ENCODE measurements around the gene NR1H4.
"Not testable (repeated sequence)": the region's sequence is repeated elsewhere in the genome, so short reads cannot be mapped to it uniquely, and the experiment has no call there.

Gene NR1H4

DNA sequence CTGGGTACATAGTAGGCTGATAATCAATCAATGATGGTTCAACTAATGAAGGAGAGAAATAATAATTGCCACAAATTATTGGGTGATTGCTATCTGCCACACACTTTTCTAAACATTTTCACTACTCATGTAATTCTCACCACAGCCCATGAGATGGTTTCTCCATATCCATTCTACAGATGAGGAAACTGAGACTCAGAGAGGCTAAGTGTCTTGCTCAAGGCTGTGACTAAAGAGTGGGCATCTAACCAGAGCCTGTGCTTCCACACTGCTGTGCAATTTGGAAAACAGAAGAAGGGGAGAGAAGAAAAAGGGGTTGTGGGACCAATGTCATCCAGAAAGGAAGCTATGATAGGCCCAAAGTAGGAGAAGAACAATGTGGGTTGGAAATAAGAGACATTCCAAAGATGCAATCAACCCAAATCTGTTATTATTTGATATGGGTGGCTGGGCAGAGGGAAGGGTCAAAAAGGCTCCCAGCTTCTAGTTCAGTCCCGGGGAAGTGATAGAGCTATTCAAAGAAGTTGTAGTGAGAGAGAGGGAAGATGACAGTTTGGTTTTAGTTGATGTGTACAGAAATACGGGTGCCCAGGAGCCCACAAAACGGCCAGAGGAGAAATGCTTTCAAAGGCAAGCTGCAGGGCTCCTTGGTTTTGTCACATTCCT lies 483 bp upstream of the NR1H4 start:
- DNase-seq, result no peak

DNA sequence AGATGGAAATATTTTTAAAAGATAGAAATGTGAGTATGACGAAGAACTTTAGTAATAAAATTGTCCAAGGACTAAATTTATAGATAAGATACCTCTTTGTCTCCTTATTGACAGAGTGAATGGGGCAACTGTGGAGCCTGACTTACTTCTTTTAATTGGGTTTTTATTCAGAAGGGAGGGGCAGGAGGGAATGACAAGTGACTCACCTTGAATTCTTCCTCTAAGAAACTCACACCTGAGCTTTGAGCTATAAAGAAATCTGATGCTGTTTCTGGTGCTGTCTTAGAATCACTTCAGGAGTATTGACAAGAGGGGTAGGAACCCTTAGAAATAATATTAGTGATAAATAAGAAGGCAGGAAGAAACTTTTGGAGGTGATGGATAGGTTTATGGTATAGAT lies 951 bp downstream of the NR1H4 start:
- DNase-seq, result no peak

DNA sequence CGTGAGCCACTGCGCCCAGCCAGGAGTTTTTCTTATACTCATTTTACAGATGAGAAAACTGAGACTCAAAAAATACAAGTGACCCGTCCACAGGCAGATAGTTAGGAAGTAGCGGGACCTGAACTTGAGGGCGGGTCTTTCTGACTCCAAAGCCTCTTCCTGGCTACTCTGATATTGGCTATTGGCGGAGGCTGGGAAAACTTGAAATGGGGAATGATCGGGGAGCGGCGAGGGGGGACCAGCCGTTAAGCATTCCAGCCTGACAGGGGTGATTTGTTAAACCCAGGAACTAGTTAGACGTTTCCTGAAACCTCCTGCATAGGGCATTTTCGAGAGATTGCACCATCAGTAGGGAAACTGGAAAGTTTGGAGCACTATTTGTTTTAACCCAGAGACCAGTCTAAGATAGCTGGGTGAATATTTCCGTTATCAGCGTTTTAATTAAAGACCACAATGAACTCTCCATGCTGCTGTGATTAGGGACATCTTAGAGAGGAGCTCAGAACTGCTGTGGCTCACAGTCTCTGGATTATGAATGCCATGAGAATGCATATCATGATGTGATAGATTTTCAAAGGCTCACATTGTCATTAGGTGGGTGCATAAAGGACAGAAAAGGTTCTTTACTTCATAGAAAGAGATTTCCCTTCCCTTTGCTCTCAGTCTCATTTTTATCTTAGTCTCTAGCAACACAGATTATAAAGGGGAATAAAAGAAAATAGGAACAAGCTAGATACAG lies 2.5 kb downstream of the NR1H4 start:
- DNase-seq, result no peak

DNA sequence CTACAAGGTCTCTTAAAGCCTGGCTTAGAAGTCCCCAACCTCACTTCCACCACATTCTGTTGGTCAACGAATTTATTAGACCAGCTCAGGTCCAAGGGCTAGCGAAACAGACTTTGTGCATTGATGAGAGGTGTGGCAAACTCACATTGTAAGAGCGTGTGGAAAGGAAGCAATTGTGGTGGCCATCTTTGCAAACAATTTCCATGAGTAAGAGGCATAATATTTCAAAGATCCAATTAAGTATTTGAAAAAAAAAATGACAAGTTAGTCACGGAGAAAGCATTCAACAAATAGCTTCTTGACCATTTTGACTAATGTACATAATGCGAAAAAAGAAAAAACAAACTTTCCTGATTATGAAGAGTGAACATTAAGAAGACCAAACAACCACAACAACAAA lies 7.4 kb downstream of the NR1H4 start:
- no peak for DNase-seq

DNA sequence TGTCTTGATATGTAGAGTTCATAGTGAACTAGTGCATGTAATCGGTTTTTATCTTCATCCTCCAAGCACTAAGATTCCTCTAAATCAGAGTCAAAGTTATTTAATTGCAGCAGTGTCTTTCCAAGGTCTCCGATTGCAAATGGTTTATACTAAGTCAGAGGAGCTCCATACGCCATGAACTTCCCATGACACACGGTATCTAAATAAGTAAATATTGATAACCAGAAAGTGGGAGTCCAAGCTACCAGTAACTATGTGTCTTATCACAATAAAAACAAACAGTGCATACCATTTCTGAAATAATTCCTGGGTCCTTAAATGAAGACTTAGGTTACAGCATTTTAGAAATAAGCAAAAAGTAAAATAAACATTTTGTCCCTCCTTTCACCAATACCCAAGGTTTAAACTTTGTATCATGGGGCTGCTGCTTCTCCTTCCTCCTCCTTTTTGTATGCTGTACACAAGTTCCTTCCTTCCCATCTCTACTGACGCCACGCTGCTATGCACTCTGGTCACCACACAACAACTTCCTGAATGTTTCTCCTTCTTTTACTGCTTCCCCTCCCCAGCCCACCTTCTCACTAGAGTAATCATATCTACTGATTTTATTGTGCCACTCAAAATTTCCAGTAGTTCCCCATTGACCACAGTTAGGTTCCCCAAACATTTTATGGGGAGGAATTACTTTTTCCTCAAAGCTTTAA lies 10.7 kb downstream of the NR1H4 start:
- no peak for DNase-seq

DNA sequence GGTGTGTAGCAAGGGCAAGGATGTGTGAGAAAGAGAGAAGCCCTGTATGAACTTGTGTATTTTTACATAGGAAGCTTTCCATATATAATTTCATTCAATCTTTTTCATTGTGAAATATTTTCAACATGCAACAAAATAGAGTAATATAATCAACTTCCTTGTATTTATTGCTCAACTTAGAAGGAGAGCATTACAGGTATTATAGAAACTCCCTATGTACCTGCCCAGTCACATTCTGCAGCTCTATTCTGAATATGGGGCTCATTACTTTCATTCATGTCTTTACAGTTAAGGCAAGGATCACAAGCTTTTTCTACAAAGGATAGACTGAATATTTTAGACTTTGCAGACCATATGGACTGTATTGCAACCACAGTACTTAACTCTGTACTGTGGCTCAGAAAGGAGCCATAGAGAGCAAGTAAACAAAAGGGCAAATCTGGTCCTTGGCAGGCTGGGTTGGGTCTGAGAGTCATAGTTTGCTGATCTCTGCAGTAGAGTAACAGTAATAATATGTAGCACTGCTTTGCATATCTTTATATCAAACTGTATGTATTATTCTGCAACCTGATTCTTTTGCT lies 11.3 kb downstream of the NR1H4 start:
- no peak for DNase-seq

DNA sequence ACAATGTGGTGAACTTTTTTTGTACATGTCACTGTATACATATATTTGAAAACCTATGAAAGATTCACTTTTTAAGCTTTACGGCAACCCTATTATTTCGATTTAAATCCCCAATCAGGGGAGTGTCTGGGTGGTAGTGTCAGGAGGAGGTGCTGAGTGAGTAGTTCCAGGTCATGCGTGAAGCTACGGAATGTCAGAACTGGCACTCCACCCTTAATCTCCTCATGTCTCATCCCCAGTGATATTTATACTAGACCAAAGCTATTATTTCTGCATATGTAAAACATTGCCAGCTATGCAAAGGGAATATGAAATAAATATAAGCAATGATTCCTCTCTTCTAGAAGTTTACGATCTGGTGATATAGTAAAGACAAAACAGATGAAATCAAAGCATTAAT lies 12.3 kb downstream of the NR1H4 start:
- DNase-seq, result no peak

DNA sequence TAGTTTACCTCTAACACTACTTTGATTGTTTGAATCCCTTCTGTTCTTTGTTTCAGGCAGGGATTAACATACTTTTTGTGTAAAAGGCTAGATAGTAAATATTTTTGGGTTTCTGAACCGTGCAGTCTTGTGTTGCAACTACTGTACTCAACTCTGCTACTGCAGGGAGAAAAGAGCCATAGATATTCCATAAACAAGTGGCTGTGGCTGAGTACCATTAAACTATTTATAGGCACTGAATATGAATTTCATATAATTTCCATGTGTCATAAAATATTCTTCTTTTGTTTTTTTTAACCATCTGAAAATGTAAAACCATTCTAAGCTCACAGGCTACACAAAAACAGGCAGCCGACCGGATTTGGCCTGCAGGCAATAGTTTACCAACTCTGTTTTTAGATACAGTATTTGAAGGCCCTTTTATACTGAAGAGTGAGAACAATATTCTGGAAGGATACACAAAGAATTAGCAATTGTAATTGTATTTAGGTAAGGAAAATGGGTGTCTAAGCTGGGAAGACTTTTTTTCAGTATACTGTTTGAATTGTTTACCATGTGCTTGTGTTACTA lies 15.7 kb downstream of the NR1H4 start:
- DNase-seq, result no peak

DNA sequence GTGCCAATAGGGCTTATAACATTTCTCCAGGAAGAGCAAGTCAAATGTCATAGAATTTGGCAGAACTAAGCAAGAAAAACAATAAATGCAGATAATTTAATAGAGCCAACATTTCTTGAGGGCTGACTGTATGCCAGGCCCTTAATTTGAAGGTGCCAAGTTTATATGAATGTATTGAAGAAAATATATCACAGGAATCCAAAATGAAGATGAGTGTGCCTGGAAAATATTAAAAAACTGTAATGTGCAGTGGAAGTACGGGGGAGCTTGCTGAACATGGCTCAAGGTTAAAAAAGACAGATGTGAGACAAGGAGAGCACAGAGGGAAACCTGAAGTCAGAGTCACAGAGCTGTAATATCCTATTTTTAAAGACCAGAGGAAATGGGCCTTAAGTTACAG lies 16.4 kb downstream of the NR1H4 start:
- DNase-seq, result no peak

DNA sequence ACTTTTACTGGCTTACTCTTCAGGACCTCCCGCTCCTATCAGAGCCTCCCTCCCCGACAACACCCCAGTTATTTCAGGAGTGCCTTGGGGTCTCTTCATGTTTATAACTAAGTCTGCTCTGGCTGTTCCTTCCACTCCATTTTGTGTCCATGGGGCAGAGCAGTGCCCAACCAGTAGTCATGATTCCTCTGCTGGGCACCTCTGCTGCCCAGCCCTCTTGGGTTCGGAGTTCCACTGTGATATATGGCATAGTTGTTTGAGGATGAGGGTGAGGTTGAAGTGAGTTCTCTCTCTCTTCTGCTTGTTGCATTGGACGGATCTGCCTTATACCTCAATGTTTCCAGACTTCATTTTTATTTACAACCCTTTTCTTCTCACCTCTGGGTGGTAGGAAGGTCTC lies 17.4 kb downstream of the NR1H4 start:
- DNase-seq, result no peak

DNA sequence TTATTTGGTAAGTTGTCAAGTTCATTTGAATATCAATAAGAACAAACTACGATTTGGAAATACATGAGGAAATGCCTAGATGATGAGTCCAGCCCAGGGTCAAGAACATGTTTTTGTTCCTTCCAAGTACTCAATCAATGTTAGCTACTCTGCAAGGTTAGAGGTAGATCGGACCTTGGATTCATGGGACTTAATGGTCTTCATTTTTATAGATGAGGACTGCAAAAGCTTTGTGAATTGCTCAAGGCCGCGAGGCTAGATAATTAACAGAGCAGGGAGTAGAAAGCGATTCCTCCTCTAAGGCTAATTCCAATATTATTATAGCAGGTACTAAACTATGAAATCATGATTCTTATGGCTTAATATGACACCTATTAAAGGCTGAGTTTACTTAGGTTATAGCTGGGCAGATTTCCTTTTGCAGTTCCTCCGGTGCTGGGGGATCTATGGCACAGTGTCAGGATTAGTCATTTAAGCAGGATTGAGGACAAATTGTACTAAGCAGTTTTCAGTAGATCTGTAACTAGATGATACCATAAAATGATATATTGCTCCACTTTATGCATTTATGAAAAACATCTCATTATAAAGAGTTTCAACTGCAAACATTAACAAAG lies 19.8 kb downstream of the NR1H4 start:
- DNase-seq, result no peak

DNA sequence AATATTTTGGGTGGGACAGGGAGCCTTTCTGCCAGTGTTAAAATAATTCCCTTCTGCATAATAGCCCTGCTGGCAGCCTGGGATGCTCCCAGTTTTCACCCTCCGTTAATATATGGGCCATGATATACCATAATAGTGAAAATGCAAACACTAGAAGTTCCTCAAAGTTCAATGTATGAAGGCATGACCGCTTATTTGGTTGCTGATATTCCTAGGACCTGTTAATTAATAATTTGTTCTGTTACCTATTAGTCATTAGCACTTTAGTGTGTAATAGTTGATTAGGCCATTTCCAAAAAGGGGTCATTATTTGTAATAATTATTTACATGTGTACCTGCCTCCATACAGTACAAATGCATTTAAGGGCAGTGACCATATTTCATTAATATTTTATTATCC lies 20.4 kb downstream of the NR1H4 start:
- DNase-seq, result no peak

DNA sequence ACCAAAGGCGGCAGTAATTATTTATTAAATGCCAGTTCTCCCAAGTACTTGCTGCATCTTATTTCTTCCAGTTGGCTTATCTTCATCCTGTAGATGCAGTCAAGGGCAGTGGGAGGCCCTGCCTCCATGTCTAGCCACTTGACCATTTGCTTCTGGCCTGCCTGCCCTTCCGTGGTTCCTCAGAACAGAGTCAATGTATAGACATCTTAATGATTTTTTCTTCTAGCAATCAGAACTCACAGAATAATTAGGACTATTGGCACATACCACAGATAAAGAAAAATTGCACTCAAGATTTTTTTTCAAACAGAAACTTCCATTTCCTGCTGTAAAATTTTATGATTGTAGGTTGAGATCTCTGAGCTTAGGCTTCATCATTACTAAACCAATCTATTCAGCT lies 20.9 kb downstream of the NR1H4 start:
- DNase-seq, result no peak

DNA sequence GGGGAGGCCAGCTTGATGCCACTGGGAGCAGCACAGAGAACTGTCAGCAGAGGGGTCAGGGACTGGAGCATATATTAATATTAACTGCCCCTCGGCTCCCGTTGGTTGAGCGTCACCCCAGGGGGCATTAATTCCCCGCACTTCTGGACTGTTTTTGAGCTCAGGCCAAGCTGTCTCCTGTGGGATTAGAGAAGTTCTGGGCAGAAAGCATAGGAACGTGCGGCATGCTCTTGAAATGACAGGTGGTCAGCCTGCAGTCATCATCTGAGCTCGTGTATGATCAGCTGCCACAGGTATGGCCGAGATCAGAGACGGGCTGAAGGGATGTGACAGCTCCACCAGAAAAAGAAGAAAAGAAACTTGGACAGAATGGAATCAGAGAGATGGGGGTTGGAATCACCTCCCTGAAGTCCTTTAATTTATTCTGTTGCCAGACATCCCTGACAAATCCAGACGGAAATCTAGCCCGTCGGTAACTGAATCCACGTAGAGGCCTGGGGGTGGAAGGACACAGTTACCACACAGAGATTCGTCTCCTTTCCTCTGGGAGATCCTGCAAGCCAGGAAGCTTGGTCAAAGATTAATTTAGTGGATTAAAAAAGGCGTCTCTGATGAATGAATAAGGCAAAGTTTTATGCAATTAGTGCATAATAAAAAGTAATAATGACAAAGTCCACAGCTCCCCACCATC lies 23.6 kb downstream of the NR1H4 start:
- DNase-seq, result no peak

DNA sequence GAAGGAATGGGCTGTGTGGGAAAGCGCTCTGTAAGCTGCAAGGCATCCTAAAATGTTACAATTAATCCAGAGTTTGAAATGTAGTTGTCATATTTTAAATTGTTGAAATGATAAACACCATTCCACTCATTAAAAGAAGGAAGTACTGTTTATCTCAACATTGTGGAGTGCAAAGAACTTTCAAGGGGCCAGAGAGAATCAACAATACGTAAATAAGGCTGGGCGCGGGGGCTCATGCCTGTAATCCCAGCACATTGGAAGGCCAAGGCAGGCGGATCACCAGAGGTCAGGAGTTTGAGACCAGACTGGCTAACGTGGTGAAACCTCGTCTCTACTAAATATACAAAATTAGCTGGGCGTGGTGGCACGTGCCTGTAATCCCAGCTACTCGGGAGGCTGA lies 24.5 kb downstream of the NR1H4 start:
- no peak for DNase-seq

DNA sequence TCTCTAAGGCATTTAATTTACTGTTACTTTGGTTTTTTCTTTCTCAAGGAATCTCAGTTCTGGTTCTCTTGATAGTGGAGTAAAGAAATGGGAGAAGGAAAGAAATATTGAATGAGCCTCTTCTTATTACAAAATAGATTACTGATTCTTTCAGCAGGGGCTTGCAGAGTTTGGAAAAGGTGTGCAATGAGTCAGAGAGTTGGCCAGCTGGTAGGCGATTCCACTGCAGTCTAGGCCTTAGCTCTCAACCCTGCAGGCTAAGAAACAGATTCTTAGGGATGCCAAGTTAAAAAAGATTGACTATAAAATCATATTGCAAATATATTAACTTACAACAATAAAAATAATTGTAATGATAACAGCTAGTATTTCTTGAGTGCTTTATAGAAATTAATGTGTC lies 25.8 kb downstream of the NR1H4 start:
- DNase-seq, result no peak

DNA sequence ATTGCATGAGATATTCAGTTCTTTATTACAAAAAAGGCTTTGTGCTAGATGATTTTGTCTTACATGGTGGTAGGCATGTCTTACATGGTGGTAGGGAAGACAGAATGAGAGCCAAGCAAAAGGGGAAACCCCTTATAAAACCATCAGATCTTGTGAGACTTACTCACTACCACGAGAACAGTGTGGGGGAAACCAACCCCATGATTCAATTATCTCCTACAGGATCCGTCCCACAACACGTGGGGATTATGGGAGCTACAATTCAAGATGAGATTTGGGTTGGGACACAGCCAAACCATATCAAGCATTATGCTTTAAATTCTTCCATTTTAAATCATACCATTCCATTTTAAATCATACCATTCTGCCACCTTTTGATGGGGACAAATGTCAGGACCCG lies 29.1 kb downstream of the NR1H4 start:
- DNase-seq, result not testable (repeated sequence)

DNA sequence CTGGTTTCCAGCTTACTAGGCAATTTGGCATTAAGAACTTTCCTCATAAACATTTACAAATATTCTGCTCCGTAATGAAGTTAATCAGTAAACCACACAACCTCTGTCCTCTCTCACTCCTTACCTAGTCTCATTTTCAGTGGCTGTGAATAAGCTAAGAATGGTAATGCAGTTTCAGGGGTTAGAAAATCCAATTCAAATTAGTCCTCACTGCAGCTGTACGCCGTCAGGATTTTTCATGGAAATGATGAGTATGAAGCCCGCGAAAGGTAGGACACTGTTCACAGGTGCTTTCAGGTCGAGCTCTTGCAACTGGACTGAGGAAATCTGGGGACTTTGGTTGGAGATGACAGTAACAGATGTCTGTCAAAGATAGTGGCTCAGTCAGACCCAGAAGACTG lies 29.6 kb downstream of the NR1H4 start:
- DNase-seq, result no peak

DNA sequence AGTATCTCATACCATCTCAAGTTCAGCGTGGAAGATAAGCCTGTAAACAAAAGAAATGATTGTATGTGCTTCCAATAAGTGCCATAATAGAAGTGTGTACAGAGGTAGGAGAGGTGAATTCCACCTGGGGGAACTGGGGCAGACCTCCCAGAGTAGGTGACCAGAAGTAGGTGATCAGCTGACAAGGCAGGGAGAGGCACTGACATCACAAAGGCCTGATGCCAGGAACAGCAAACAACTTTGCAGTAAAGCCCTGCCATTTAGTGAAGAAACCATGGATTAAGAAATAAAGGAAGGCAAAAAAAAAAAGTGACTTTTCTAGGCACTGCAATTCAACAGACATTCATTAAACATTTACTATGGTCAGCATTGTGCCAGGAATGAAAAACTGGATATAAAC lies 31.1 kb downstream of the NR1H4 start:
- DNase-seq, result no peak

DNA sequence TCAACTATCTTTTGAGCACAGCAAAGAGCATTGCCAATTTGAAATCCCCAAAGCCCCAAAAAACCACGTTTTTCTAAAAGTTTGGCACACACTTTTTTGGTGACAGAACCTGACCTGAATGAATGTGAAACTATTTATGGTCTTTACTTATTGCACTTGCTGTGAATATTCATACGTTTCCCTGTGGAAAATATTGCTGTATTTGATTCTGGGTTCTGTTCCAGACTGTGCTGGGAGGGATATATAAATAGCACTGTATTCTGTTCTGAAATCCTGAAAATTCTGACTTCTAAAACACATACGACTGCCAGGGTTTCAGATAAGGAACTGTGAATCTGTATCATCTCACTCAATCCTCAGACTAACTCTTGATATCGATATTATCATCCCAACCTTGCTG lies 35.1 kb downstream of the NR1H4 start:
- no peak for DNase-seq

DNA sequence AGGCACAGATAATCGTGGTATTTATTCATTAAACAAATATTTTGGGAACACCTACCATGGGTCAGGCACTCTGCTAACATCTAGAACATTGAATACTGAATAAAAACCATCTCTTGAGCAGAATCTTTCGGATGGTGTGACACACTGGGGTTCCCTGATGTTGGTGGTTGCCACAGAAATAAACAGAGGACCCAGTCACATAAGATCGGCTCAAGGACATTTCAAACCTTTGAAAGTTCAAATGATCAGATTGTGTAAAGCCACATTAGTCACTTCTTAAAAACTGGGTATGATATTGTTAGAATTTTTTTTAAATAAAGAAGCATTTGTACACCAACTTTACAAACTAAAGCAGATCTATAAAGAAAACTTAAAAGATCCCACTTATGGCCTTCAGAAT lies 39.0 kb downstream of the NR1H4 start:
- DNase-seq, result no peak

DNA sequence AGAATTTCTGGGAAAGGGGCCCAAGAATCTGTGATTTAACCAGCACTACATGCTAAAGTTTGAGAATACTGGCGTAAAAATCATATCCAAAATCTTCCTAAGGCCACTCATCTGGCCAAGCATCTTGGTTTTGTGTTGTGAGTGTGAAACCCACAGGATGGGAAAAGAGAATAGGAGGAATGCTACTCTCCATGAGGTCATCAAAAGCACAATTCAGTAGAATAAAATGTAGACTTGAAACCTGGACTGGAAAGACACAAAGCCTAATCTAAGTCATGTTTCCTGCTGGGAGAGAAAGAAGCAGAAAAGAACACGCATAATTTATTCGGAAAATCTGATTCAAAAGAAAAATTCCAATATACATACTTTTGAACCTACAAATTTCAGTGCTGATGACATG lies 42.3 kb downstream of the NR1H4 start:
- no peak for DNase-seq

DNA sequence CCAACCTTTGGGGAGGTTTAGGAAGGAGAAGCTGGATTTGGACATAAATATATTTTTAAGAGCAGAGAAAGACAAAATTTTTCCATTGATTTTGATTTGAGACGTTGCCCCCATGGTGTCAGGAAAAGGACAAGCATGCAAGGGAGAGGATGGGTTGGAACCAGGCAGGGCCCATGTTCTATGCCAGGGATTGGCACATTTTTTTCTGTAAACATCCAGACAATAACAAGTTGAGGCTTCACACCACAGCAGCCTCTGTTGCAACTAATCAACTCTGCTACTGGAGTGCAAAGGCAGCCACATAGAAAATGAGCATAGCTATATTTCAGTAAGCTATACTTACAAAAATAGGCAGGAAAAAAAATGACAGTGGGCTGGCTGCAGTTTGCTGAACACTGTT lies 44.7 kb downstream of the NR1H4 start:
- DNase-seq, result no peak

Data from retina (tissue), 1 donor.